Measurements from ENCODE around the gene GIPC1. TPM values are rescaled to one million over a fixed set of nuclear protein-coding genes. Genes with fewer than 3 reads are reported as not detected.
A peak's percentile ranks its signal among the peaks of the same experiment; 100 is the strongest.

The GIPC1 gene
- total and polyA plus RNA-seq, 12 donors = 26.6 to 107 (median 64.3) TPM

- no peaks in the 10 kb centered on the region for H3K27me3 ChIP-seq
- TF ChIP-seq POLR2A (IDR thresholded peaks at IDR 0.05) (no peak), CTCF (IDR thresholded peaks at IDR 0.05) (no peak)
- intact Hi-C loops (cut with DNase I) = no loop called here
- 92 to 98% (median 95%) methylated on average over 17 to 19 of the region's 19 CpGs for WGBS, 4 donors
- no peak overlapping the region for H3K27ac ChIP-seq
- DNase-seq = no peak
- H3K36me3 ChIP-seq (replicated peaks in 1 of 2) = no peaks in the 10 kb centered on the region
- no peaks in the 10 kb centered on the region for H3K9me3 ChIP-seq (replicated peaks in 1 of 3)
- H3K4me1 ChIP-seq (replicated peaks in 1 of 2) = peaks cover 28 to 33% of the 10 kb centered on the region in 2 donors
- no peak overlapping the region for H3K4me3 ChIP-seq
Measured at GRCh38 chr19:14540741-14541525, 45.0 kb upstream of the GIPC1 start.

- DNase-seq = peak; percentile 78 to 93 (median 88)
- Histone ChIP-seq H3K36me3 (replicated peaks in 1 of 2) (no peaks in the 10 kb centered on the region), H3K4me3 (peak overlapping the region in 1 of 4 donors; percentile 37), H3K9me3 (replicated peaks in 1 of 3) (no peaks in the 10 kb centered on the region), H3K27me3 (no peaks in the 10 kb centered on the region), H3K27ac (peak overlapping the region; percentile 30 to 84 (median 64)), H3K4me1 (replicated peaks in 1 of 2) (peaks cover 32 to 34% of the 10 kb centered on the region in 2 donors)
- intact Hi-C loops (cut with DNase I) = no loop called here
- peak in 1 of 2 donors; percentile 18 for TF ChIP-seq POLR2A (IDR thresholded peaks at IDR 0.05)
- no peak for TF ChIP-seq CTCF (IDR thresholded peaks at IDR 0.05)
- WGBS, 4 donors = 11 to 19% (median 12%) methylated on average over 17 to 24 of the region's 24 CpGs
Measured at GRCh38 chr19:14536926-14537692, 41.2 kb upstream of the GIPC1 start.

- peak in 5 of 7 donors; percentile 32 to 77 (median 61) for DNase-seq
- H3K4me1 ChIP-seq (replicated peaks in 1 of 2) = peaks cover 51 to 53% of the 10 kb centered on the region in 2 donors
- no peaks in the 10 kb centered on the region for H3K9me3 ChIP-seq (replicated peaks in 1 of 3)
- no peaks in the 10 kb centered on the region for H3K27me3 ChIP-seq
- H3K36me3 ChIP-seq (replicated peaks in 1 of 2) = no peaks in the 10 kb centered on the region
- TF ChIP-seq CTCF (IDR thresholded peaks at IDR 0.05) (no peak), POLR2A (IDR thresholded peaks at IDR 0.05) (peak in 1 of 2 donors; percentile 15)
- intact Hi-C loops (cut with DNase I) = no loop called here
- WGBS, 4 donors = 31 to 45% (median 42%) methylated on average over 5 of the region's 5 CpGs
- H3K4me3 ChIP-seq = no peak overlapping the region
- H3K27ac ChIP-seq = peak overlapping the region; percentile 29 to 90 (median 69)
Measured at GRCh38 chr19:14533450-14533849, 37.5 kb upstream of the GIPC1 start.

- no peak for DNase-seq
- Histone ChIP-seq H3K4me3 (peak overlapping the region in 1 of 4 donors; percentile 78), H3K9me3 (replicated peaks in 1 of 3) (no peaks in the 10 kb centered on the region), H3K27ac (peak overlapping the region in 3 of 5 donors; percentile 80 to 89 (median 87)), H3K36me3 (replicated peaks in 1 of 2) (no peaks in the 10 kb centered on the region), H3K4me1 (replicated peaks in 1 of 2) (peaks cover 33 to 51% of the 10 kb centered on the region in 2 donors), H3K27me3 (no peaks in the 10 kb centered on the region)
- WGBS, 4 donors = 56 to 60% (median 57%) methylated on average over 3 of the region's 3 CpGs
- TF ChIP-seq POLR2A (IDR thresholded peaks at IDR 0.05) = no peak
- TF ChIP-seq CTCF (IDR thresholded peaks at IDR 0.05) = no peak
- intact Hi-C loops (cut with DNase I) = no loop called here
Measured at GRCh38 chr19:14530506-14530905, 34.6 kb upstream of the GIPC1 start.

All from adrenal gland (tissue), 12 donors.